CD4-positive, alpha-beta T cell treated with Interleukin-4 for 4 hours (primary cell): ENCODE results near the gene IFNAR2.
A peak's percentile ranks its signal among the peaks of the same experiment; 100 is the strongest.
"Not testable (repeated sequence)": the region's sequence is repeated elsewhere in the genome, so short reads cannot be mapped to it uniquely, and the experiment has no call there.

Source experiments
- DNase-seq: peaks from one replicate; pipeline ENCODE4 v3.0.0-alpha.2; 2020

IFNAR2 gene

DNA sequence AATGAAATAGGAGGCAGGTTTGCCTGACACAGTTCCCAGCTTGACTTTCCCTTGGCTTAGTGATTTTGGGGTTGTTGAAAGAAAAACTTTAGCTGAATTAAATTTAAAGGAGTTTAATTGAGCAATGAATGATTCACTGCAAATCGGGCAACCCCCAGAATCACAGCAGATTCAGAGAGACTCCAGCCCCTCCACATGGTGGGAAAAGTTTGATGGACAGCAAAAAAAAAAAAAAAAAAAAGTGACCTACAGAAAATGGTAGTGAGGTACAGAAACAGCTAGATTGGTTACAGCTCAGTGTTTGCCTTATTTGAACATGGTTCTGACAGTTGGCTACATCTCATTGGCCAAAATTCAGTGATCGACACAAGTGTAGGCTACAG, 12.6 kb upstream of the IFNAR2 start:
- no peak for DNase-seq

DNA sequence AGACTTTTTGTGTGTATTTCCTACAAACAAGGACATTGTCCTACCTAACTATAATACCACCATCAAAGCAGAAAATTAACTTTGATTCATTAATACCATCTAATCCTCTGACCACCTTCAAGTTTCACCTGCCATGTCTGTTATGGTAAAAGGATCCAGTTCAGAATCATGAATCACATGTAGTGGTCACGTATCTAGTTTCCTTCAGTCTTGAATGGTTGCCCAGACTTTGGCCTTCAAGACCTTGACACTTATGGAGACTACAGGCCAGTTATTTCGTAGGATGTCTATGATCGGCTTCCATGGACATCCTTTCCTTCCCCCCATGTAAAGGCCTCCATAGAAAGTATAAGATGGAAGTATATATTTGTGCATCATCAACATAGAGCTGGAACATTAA, 10.4 kb upstream of the IFNAR2 start:
- no peak for DNase-seq

DNA sequence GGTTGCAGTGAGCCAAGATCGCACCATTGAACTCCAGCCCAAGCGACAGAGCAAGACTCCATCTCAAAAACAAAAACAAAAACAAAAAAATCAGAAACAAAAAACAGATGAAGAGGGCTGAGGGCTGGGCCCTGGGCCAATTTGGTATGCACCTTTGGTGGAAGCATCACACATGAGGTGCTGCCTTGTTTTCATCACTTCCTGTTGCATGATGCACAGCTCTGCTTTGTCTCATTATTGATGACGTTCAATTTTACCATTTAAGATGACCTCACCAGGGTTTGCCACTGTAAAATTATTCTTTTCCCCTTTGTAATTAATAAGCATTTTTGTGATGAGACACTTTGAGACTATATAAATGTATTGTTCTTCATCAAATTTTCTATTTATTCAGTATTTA, 9.8 kb upstream of the IFNAR2 start:
- no peak for DNase-seq

DNA sequence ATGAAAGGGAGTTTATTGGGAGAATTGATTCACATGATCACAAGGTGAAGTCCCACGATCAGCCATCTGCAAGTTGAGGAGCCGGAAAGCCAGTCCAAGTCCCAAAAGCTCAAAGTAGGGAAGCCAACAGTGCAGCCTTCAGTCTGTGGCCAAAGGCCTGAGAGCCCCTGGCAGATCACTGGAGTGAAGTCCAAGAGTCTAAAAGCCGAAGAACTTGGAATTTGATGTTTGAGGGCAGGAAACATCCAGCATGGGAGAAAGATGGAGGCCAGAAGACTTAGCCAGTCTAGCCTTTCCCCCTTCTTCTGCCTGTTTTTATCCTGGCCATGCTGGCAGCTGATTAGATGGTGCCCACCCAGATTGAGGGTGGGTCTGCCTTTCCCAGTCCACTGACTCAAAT, 4.4 kb upstream of the IFNAR2 start:
- DNase-seq: not testable (repeated sequence)

DNA sequence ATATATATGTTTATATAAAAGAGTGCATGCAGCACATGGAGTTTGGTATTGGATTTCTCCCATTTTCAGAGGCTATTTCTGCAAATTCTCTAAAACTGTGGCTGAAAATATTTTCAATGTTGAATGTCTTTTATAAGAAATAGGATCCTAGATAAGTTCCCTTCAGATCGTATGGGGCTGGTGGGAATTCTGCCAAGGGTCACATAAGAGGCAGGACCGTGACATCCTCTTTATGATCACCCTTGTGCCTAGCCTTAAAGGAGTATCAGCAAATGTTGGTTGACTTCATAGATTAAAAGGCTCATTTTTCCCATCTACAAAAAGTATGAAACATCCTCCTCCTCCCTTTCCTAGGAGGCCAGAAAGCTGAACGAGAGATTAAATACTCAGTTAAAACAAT, 1.3 kb upstream of the IFNAR2 start:
- DNase-seq: no peak

DNA sequence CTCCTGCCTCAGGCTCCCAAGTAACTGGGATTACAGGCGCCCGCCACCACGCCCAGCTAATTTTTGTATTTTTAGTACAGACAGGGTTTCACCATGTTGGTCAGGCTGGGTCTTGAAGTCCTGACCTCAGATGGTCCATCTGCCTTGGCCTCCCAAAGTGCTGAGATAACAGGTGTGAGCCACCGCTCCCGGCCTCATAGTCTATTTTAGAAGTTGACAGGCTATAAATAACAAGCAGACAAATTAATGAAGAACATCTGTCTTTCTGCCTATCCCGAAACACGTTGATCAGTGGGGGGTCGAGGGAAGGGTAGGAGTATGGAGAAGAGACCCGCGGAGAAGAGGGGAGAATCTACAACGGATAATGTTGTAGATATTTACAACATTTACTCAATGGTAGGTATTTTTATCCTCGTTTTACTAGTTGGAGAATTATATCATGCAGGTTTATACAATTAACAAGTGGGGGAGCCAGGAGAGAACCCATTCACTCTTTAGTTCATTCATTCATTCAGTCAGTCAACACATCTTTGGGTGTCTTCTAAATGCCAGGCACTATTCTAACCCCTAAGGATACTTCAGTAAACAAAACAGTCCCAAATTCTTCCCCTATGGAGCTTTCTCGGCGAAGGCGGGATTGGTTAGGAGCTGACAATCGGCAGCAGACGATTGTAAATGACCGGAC, 497 bp upstream of the IFNAR2 start:
- no peak for DNase-seq

DNA sequence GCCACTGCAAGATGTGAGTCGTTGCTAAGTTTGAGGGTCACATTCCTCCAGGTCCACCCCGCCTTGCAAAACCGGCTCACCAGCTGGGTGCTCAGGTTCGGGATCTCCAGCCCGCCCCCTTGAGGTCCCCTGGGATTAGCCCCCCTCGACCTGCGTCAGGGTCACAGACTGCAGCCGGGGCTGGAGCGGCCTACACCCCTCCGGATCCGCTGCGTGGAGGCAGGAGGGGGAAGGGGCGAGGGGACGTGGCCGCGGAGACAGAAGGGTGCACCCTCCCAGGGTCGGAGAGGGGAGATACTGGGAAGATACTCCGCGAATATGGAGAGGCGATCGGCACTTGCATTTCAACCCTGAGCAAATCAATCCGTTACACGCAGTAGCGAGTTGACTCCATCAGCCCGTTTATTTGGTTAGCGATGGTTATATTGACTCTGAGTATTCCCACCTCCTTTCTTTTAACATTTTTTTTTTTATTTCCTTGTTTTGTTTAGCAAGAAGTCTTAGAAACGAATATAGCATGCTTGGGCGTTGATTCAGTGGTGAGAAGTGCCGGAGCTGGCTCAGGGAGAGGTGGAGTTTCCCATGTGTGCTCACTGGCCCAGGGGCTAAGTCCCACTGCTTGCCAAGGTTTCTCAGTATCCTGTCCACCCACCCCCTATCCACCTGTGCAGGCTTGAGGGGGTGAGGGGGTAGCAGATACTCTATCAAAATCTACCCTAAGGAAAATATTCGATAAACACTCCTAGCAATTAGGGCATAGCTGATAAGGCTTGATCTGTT, 997 bp downstream of the IFNAR2 start:
- peak; percentile 53 for DNase-seq

DNA sequence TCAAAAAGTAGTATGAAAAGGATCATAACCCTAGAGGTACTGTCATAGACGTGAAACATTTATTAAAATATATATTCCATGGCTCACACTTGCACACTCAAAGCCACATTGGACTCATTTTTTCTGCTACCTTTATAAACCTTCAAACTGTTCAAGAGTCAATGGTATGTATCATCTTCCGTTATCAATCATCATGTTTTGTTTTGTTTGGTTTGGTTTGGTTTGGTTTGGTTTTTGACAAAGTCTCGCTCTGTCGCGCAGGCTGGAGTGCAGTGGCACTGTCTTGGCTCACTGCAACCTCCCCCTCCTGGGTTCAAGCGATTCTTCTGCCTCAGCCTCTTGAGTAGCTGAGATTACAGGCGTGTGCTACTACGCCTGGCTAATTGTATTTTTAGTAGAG, 1.8 kb downstream of the IFNAR2 start:
- peak; percentile 83 for DNase-seq

DNA sequence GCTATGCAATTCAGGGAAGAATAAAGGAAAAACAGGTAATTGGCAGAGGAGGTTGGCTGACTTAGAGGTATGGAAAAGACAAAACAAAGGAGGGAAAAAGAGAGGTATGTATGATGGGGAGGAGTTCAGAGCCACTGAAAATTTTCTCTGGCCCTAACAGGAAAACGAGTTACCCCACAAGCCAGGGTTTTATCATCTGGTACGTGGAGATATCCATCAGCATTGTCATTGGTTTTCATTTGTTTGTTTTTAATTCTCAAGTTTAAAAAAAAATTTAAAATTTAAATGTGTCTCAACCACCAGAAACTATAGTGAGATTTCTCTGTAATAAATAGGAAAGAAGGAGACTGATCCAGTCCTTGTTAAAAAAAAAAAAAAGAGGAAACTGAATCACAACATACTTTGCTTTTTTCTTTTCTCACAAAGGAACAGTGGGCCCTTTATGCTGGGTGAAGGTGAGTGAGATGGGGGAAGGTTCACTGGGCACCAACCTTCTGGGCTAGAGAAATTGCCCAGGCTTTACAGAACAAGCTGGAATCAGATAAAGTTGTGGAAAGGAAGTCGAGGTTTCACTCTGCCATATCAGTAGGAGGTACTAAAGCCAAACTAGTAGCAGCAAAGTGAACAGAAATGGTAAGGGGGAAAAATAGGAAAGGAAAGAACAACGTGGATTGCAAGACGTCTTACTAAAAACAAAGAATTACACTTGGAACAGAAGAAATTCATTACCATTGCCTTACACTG, 2.7 kb downstream of the IFNAR2 start:
- DNase-seq: peak; percentile 41

DNA sequence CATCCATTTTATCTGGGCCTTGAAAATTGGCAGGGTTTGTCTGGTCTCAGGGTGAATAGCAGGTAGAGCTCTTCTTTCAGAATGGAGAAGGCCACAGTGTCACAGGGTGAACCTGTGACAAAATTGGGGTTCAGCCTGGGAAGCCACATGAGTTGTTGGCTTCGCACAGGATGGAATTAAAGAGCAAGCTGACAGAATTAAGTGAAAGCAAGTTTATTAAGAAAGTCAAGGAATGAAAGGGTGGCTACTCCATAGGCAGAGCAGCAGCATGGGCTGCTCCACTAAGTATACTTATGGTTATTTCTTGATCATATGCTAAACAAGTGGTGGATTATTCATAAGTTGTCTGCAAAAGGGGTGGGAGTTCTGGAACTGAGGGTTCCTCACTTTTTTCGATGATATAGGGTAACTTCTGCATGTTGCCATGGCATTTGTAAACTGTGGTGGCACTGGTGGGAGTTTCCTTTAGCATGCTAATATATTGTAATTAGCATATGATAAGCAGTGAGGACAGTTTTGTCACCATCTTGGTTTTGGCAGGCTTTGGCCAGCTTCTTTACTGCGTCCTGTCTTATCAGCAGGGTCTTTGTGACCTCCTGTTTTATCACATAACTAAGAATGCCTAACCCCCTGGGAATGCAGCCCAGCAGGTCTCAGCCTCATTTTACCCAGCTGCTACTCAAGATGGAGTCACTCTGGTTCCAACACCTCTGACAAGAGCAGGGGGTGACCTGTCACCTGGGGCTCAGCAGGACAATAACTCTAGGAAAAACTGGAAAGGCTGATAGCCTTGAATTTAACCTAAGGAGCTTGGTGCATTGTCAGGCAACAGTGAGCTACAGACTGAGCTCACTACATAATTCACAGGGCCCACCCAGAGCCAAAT, 5.1 kb downstream of the IFNAR2 start:
- no peak for DNase-seq

DNA sequence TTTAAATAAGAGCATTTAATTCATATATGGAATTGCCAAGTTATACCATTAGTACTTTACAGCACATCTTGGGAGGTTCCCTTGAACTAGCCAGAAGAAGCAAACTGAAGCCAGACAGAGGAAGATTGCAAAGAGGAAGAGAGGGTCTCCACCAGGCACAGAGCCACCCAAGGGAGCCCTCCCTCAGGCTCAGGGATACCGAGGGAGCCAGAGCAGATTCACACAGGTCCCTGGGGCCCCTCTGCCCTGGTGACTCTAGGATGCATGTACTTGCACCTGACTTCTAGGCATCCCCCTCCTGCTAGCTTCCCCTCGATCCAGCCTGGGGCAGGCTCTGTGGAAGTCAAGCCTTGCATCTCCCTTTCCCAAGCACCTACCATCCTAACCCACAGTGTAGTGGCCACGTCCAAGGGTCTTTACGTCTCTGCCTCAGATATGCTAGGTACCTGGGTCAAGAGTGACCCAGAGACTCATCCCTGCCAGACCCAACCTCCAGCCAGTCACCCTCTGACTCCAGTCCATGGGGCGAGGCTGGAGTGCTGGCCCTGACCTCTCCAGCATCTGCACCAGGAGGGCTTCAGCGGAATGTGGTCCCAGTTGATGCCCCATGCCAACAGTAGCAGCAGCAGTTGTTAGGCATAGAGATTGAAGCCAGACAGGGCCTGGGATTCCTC, 6.4 kb downstream of the IFNAR2 start:
- no peak for DNase-seq

DNA sequence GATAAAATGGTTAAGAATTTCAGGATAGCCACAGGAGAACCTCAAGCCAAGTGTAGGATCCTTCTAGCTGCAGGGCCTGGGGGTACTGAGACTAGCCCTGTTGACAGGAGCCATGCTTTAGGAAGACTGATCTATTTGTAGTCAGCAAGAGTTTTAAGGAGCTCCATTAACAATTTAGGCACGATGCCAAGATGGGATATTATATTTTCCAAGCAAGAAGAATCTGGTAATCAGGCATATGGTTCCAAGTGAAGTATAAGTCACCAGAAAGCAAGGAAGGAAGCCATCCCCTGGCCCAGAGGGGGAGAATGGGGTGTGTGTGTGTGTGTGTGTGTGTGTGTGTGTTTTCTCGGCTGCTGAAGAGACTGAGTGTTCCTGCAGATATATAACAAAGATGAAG, 7.0 kb downstream of the IFNAR2 start:
- DNase-seq: no peak

DNA sequence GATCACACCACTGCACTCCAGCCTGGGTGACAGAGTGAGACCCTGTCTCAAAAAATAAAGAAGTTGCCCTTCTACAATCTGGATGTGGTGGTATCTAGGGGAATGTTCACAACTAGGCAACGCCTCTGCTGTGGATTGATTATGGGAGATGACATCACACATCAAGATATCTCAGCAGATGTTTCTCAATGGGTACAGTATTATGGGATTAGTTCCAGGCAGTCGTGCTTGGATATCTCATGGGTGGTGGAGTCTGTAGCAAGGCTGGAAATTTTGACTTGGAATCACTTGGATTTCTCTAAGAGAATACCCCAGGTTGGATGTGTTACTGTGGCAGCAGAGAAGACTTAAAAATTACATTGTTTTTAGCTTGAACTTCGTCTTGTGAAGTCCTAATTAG, 7.7 kb downstream of the IFNAR2 start:
- no peak for DNase-seq

DNA sequence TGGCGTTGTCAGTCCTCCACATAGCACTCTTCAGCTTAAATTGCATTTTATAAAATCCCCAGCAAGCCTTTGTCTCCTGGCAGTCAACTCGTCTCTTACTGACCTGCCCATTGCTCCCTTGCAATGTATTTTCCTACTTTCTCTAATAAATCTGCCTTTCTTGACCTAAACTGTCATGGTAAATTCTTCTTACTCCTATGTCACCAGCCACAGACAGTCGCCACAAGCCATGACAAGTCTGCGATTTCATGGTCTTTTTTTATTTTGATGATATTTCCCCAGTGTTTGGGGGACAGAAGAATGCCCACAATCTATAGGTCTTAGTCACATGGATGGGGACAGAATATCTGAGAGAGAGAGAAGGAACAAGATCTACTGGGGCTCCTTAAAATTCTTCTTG, 8.4 kb downstream of the IFNAR2 start:
- no peak for DNase-seq

DNA sequence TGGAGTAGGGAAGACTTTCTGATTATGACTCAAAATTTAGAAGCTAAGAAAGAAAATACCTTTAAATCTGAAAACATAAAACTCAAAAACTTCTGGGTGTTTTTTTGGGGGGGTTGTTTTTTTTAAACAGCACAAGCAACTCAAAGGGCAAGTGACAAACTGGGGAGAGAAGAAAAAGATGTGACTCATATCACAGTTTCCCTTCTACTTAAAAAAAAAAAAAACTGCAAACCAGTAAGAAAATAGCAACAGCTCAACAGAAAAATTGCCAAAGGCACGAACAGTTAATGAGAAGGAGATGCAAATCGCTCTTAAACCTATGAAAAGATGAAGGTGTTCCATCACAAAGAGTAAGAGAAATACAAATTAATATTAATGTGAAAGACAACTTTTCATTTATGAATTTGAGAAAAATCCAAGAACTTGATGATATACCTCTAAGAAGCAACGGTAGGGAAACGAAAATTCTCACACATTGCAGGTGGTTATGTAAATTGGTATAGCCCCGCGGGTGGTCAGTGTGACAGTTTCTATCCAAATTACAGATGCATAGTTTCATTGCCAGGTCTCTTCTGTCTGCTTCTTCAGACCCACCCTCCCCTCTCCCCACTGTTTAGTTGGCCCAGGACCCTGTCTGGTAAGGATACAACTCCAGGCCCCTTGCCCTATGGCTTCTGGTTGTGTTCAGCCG, 9.0 kb downstream of the IFNAR2 start:
- peak; percentile 83 for DNase-seq

DNA sequence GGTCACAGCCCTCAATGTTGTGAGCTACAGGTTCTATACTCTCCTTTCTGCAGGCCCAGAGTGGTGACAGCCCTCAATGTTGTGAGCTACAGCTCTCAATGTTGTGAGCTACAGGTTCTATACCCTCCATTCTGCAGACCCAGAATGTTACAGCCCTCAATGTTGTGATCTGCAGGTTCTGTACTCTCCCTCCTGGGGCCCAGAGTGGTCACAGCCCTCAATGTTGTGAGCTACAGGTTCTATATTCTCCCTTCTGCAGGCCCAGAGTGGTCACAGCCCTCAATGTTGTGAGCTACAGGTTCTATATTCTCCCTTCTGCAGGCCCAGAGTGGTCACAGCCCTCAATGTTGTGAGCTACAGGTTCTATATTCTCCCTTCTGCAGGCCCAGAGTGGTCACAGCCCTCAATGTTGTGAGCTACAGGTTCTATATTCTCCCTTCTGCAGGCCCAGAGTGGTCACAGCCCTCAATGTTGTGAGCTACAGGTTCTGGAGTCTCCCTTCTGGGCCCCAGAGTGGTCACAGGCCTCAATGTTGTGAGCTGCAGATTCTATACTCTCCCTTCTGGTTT, 9.9 kb downstream of the IFNAR2 start:
- not testable (repeated sequence) for DNase-seq

DNA sequence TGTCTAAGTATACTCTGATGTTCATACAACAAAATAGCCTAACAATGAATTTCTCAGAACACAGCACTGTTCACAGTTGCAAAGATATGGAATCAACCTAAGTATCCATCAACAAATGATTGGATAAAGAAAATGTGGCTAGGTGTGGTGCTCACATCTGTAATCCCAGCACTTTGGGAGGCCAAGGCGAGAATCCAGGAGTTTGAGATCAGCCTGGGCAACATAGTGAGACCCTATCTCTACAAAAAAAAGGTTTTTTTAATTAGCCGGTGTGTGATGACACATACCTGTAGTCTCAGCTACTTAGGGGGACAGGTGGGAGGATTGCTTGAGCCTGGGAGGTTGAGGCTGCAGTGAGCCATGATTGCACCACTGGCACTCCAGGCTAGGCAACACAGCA, 10.7 kb downstream of the IFNAR2 start:
- no peak for DNase-seq

DNA sequence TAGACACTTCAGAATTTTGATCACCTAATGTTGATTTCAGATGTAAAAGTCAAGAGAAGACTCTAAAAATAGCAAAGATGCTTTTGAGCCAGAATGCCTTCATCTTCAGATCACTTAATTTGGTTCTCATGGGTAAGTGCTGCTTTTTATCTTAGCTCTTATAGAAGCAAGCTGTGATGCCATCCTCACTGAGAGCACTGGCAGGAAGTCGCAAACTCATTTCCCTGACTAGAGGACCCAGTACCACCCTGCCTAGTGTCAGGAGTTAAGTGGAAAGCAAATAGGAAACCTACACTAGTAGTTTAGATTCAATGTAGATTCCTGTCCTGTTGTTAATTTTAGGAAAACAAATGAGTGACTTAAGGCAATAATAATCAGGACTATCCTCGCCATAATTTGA, 12.1 kb downstream of the IFNAR2 start:
- no peak for DNase-seq

DNA sequence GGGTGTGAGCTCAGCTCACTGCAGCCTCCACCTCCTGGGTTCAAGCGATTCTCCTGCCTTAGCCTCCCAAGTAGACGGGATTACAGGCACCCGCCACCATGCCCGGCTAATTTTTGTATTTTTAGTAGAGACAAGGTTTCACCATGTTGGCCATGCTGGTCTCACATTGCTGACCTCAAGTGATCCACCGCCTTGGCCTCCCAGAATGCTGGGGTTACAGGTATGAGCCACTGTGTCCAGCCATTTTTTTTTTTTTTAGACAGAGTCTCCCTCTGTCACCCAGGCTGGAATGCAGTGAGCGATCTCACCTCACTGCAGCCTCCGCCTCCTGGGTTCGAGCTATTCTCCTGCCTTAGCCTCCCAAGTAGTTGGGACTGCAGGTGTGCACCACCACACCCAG, 13.1 kb downstream of the IFNAR2 start:
- DNase-seq: not testable (repeated sequence)

DNA sequence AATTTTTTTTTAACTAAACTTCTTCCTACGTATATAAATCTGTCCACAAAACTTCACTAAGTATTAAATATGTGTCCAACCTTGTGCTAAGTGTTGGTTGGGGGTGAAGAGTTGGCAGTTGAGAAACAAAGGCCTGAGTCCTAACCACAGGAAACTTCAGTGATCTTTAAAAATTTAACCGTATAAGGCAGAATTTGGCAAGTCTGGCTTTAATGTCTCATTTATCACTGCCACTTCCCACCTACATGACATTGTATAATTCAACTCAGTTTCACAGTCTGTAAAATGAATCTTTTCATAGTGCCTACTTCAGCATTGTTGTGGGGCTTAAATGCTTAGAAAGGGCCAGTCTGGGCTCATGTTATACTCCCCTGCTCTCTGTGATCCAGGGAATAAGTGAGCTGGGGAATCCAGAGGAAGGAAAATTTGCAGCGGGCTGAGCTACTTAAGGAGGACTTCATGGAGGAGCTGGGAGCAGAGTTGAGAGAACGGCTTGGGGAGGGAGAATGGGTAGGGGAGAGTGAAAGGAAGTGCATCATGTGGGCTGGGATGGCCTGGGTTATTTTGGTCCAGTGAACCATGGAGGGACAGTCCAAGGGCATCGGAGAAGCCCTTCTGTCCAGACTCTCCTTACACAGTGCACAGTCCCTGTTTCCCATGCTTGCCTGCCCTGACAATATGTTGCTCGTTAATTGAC, 14.5 kb downstream of the IFNAR2 start:
- peak; percentile 51 for DNase-seq

DNA sequence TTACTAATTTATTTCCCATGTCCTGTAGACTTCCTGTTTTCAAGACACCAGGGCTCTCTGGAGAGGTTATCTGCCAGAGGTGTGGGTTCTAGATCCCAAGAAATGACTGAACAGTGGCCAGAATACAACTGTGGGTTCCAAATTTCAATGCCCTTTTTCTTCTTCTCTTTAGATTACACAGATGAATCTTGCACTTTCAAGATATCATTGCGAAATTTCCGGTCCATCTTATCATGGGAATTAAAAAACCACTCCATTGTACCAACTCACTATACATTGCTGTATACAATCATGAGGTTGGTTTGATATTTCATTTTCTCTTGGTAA, 15.0 kb downstream of the IFNAR2 start:
- no peak for DNase-seq
